GM12878 (cell line): ENCODE results near the gene ZNF512.
"Not testable (repeated sequence)": the region's sequence is repeated elsewhere in the genome, so short reads cannot be mapped to it uniquely, and the experiment has no call there.

ENCODE experiments used
- CTCF ChIP-seq, 3 experiments: IDR thresholded peaks in 2 of 3; conservative IDR thresholded peaks in 1 of 3; 2 replicates each; pipeline ENCODE4 v1.5.1; 2011; ENCODE audit warnings: low read depth in 3 of 3, low read length in 3 of 3, mild to moderate bottlenecking in 3 of 3, control low read depth in 2 of 3, moderate library complexity in 2 of 3, inconsistent platforms in 1 of 3, mixed read lengths in 1 of 3; ENCODE audit not compliant: control insufficient read depth in 2 of 3, insufficient read depth in 1 of 3; ENCODE audit errors: extremely low read depth in 1 of 3
- DPF2 ChIP-seq: fragments of 450-650 bp; IDR thresholded peaks from 2 replicates; pipeline ENCODE4 v1.6.1; 2017; ENCODE audit warnings: mild to moderate bottlenecking
- ESRRA ChIP-seq: IDR thresholded peaks from 2 replicates; pipeline ENCODE4 v1.6.1; 2012; ENCODE audit warnings: mild to moderate bottlenecking, low read length, improper control_type of control experiment
- HCFC1 ChIP-seq: fragments of 150-350 bp; IDR thresholded peaks from 2 replicates; pipeline ENCODE4 v1.6.1; 2014; ENCODE audit warnings: low read length
- NFXL1 ChIP-seq: fragments of 450-650 bp; IDR thresholded peaks from 2 replicates; pipeline ENCODE4 v1.6.1; 2017; ENCODE audit warnings: antibody characterized with exemption, mild to moderate bottlenecking, borderline replicate concordance
- RAD21 ChIP-seq: IDR thresholded peaks from 2 replicates; pipeline ENCODE4 v1.6.1; 2011; ENCODE audit warnings: mild to moderate bottlenecking, low read depth, low read length, moderate library complexity; ENCODE audit not compliant: insufficient read depth
- SP1 ChIP-seq: IDR thresholded peaks from one replicate; pipeline ENCODE4 v1.6.1; 2011; ENCODE audit warnings: low read depth, low read length
- YBX1 ChIP-seq: fragments of 450-650 bp; IDR thresholded peaks from 2 replicates; pipeline ENCODE4 v1.6.1; 2016; ENCODE audit warnings: antibody characterized with exemption

- not testable (repeated sequence) for TF ChIP-seq RAD21; CTCF (IDR thresholded peaks at IDR 0.05 in 2 of 3, conservative IDR thresholded peaks at IDR 0.05 in 1 of 3; ENCODE audit: control insufficient read depth in 2 of 3, extremely low read depth in 1 of 3, insufficient read depth in 1 of 3, low read depth in 3 of 3, low read length in 3 of 3); SP1; NFXL1; ESRRA; YBX1; DPF2; HCFC1
These were observed 11.3 kb downstream of the ZNF512 start for GRCh38 chr2:27594020-27594703.
